Lower leg skin (tissue), 3 donors: ENCODE data around the gene AFF2.

Experiments used
- CTCF ChIP-seq, 3 donors: fragments of 450-650 bp; IDR thresholded peaks; one replicate each; pipeline ENCODE4 v1.5.1; 2016; ENCODE audit warnings: antibody characterized with exemption in 3 of 3, mild to moderate bottlenecking in 3 of 3, moderate library complexity in 2 of 3
- POLR2A ChIP-seq, 2 donors: fragments of 450-650 bp; IDR thresholded peaks; one replicate each; pipeline ENCODE4 v1.6.1; 2016 to 2017; ENCODE audit warnings: antibody characterized with exemption in 2 of 2, mild to moderate bottlenecking in 1 of 2, moderate library complexity in 1 of 2

- TF ChIP-seq CTCF (IDR thresholded peaks at IDR 0.05) (no peak), POLR2A (IDR thresholded peaks at IDR 0.05) (no peak)
These were observed 163.8 kb downstream of the AFF2 start for GRCh38 chrX:148664171-148664570.
